Parathyroid adenoma (tissue), 2 donors: ENCODE data around the gene TIGD6.

ENCODE experiments used
- H2AFZ ChIP-seq: fragments of 300-600 bp; sonication (generic); one replicate; pipeline ENCODE4 v1.7.0; 2017; ENCODE audit warnings: antibody characterized with exemption, mild to moderate bottlenecking
- H3K27ac ChIP-seq: fragments of 300-600 bp; sonication (generic); one replicate; pipeline ENCODE4 v1.7.0; 2017
- H3K27me3 ChIP-seq: fragments of 300-600 bp; sonication (generic); one replicate; pipeline ENCODE4 v1.7.0; 2017; ENCODE audit warnings: low read length; ENCODE audit not compliant: control insufficient read depth, insufficient read depth
- H3K36me3 ChIP-seq: fragments of 300-600 bp; sonication (generic); one replicate; pipeline ENCODE4 v1.7.0; 2017; ENCODE audit warnings: low read length; ENCODE audit not compliant: control insufficient read depth, insufficient read depth
- H3K4me1 ChIP-seq: fragments of 300-600 bp; sonication (generic); one replicate; pipeline ENCODE4 v1.7.0; 2017; ENCODE audit warnings: control low read depth
- H3K4me2 ChIP-seq: fragments of 300-600 bp; sonication (generic); one replicate; pipeline ENCODE4 v1.7.0; 2017; ENCODE audit warnings: low read length
- H3K4me3 ChIP-seq: fragments of 300-600 bp; sonication (generic); one replicate; pipeline ENCODE4 v1.7.0; 2017; ENCODE audit warnings: low read depth, low read length
- H3K79me2 ChIP-seq: fragments of 300-600 bp; sonication (generic); one replicate; pipeline ENCODE4 v1.7.0; 2017; ENCODE audit warnings: control low read depth
- H3K9ac ChIP-seq: fragments of 300-600 bp; sonication (generic); one replicate; pipeline ENCODE4 v1.7.0; 2017; ENCODE audit warnings: mild to moderate bottlenecking
- H3K9me3 ChIP-seq: fragments of 300-600 bp; sonication (generic); one replicate; pipeline ENCODE4 v1.7.0; 2017; ENCODE audit warnings: low read length; ENCODE audit not compliant: control insufficient read depth
- TF ChIP-seq, protein P1 (sequence below): fragments of 300-600 bp; sonication (generic); IDR thresholded peaks from one replicate; pipeline ENCODE4 v1.7.0; 2017; ENCODE audit warnings: antibody characterized with exemption, mild to moderate bottlenecking
- donor health status: primary hyperparathyroidism.

Gene TIGD6

DNA sequence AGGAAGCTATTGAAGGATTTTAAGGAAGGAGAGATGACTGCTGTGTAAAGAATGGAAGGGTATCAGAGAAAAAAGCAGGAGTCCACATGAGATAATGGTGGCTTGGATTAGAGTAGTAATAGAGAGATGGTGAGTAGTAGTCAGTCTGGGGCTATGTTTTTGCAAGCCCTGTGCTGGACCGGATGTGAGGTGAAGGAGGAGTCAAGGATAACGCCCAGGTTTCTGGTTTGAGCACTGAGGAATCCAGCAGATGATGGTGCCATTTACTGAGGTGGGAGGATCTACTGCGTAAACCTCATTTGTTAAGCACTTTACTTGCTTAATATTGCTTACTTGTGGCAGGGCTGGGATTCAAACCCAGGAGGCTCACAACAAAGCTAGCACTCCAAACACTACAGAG, 1.1 kb downstream of the TIGD6 start:
- Histone ChIP-seq H3K9me3 (no peaks in the 10 kb centered on the region), H2AFZ (peak overlapping the region; percentile 86), H3K36me3 (no peaks in the 10 kb centered on the region), H3K79me2 (peaks cover 10% of the 10 kb centered on the region), H3K27me3 (no peaks in the 10 kb centered on the region), H3K27ac (peak overlapping the region; percentile 90), H3K4me3 (peak overlapping the region; percentile 94), H3K4me1 (peaks cover 31% of the 10 kb centered on the region), H3K9ac (no peak overlapping the region), H3K4me2 (peak overlapping the region; percentile 73)
- TF ChIP-seq, protein P1, sequence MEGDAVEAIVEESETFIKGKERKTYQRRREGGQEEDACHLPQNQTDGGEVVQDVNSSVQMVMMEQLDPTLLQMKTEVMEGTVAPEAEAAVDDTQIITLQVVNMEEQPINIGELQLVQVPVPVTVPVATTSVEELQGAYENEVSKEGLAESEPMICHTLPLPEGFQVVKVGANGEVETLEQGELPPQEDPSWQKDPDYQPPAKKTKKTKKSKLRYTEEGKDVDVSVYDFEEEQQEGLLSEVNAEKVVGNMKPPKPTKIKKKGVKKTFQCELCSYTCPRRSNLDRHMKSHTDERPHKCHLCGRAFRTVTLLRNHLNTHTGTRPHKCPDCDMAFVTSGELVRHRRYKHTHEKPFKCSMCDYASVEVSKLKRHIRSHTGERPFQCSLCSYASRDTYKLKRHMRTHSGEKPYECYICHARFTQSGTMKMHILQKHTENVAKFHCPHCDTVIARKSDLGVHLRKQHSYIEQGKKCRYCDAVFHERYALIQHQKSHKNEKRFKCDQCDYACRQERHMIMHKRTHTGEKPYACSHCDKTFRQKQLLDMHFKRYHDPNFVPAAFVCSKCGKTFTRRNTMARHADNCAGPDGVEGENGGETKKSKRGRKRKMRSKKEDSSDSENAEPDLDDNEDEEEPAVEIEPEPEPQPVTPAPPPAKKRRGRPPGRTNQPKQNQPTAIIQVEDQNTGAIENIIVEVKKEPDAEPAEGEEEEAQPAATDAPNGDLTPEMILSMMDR = no peak

DNA sequence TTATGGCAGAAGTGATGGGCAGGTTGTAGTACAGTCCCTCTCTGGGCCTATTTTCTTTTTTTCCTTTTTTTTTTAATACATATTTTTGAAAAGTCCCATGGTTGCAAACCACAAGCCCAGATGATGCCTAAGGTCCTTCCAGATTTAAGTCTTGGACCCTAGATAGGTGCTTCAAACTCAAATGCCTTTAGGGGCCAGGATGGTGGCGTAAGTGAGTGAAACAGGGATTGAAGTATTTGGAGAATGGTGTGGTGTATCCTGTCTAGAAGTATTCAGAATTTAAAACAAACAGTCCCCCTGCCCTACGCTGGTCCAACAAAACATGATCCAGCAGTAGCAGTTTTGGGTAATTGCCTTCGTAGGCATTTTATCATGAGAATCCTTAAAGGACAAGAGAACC, 2.2 kb downstream of the TIGD6 start:
- Histone ChIP-seq H3K9me3 (no peaks in the 10 kb centered on the region), H3K79me2 (peaks cover 10% of the 10 kb centered on the region), H3K27ac (no peak overlapping the region), H3K36me3 (no peaks in the 10 kb centered on the region), H3K4me3 (no peak overlapping the region), H2AFZ (no peak overlapping the region), H3K4me2 (peak overlapping the region; percentile 73), H3K4me1 (peaks cover 31% of the 10 kb centered on the region), H3K9ac (no peak overlapping the region), H3K27me3 (no peaks in the 10 kb centered on the region)
- TF ChIP-seq, protein P1 = no peak

DNA sequence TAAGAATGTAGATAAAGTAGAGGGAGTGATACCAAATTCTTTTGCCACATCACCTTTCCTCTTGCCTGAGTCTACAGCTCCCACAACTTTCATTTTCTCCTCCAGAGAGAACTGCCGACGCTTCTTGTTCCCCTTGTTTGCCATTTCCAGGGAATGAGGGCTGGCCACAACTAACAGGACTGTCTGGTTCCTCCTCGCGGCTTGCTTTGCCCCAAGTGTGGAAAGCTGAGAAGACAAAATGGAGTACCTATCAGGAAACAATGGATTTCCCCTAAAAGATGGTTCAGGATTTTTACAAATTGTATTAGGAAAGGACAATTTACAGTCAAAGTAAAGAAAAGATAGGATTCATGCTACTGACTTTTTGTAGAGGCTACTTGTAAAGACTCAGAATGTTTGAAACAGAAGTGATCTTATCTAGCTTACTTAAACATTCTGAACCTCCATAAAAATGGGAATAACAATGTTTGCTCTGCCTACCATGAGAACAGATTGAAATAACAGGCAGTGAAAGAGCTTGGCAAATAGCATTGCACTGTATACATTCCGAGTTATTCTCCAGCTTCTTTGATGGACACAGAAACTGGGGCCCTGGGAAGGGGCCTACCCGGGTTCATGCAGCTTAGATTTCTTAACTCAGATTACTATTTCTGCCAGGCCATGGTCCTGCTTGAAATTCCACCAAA, 4.1 kb downstream of the TIGD6 start:
- H3K27me3 ChIP-seq = no peaks in the 10 kb centered on the region
- H3K36me3 ChIP-seq = no peaks in the 10 kb centered on the region
- H3K9me3 ChIP-seq = no peaks in the 10 kb centered on the region
- no peak overlapping the region for H3K9ac ChIP-seq
- H3K4me1 ChIP-seq = peaks cover 24% of the 10 kb centered on the region
- peak overlapping the region; percentile 81 for H3K27ac ChIP-seq
- peak overlapping the region; percentile 39 for H3K4me3 ChIP-seq
- peak overlapping the region; percentile 67 for H3K4me2 ChIP-seq
- peak overlapping the region; percentile 33 for H2AFZ ChIP-seq
- TF ChIP-seq, protein P1 = no peak
- peaks cover 4% of the 10 kb centered on the region for H3K79me2 ChIP-seq

DNA sequence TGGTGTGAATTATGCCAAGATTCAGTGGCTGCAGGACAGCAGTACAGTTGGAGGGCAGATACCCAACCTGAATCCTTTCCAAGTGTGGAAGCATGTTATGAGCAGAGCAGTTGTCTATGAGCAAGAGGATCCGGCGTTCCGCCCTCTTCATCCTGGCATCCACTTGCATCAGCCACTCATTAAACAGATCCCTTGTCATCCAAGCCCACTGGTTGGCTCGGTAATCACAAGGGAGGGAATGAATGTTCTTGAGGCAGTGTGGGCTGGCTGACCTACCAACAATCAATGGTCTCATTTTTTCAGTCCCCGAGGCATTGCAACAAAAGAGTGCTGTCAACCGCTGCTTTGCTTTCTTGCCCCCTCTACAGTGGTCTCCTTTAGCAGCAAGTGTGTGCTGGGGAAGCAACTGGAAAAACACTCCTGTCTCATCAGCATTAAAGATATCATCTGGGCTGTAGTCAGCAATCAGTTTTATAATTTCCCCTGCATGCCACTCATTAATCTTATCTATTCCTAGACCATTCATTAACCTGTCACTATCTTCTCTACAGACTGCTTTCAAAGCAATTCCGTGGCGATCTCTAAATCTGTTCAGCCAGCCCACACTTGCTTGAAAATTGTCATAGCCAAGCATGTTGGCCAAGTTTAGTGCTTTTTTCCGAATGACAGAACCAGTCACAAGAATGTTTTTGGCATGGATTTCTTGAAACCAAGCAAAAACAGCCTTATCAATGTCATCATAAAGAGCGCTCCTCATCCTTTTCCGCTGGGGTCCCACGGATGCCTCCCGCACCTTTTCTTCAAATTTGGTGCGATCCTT, 4.9 kb downstream of the TIGD6 start:
- H3K27ac ChIP-seq = peak overlapping the region; percentile 81
- H3K9me3 ChIP-seq = no peaks in the 10 kb centered on the region
- no peak overlapping the region for H3K9ac ChIP-seq

More for the DNA sequence above, 4.9 kb downstream of the TIGD6 start:
- peaks cover 24% of the 10 kb centered on the region for H3K4me1 ChIP-seq
- H3K36me3 ChIP-seq = no peaks in the 10 kb centered on the region
- peak overlapping the region; percentile 67 for H3K4me2 ChIP-seq
- H3K4me3 ChIP-seq = peak overlapping the region; percentile 39
- no peaks in the 10 kb centered on the region for H3K27me3 ChIP-seq
- H3K79me2 ChIP-seq = no peaks in the 10 kb centered on the region
- TF ChIP-seq, protein P1 = no peak
- H2AFZ ChIP-seq = peak overlapping the region; percentile 33
